ENCODE data around the gene SIN3A. TPM values are rescaled to one million over a fixed set of nuclear protein-coding genes. Genes with fewer than 3 reads are reported as not detected.
A peak's percentile ranks its signal among the peaks of the same experiment; 100 is the strongest.

The SIN3A gene
- total RNA-seq, 1 experiment from 2014 or later: 45.5 TPM

DNA sequence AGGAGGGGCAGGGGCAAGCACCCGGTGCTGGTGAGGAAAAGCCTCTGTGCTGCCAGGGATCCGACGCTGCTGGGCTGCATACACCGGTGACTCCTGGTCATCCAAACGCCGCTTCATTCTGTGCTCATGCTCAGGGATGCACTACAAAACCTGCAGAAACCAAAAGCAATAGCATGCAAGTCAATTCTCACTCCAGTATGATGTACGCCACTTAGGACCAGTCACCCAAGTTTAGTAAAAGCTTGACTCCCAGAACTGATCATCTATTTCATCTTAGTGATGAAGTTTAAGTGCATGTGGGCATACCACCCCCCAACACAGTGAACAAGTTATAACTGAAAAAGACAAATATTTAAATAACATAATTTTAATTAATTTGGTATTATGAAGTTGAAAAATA, 21.2 kb downstream of the SIN3A start:
- no TSS peak for BruUV-seq (replicated peaks)
- POLR2A ChIA-PET: interaction anchor here (1.1 to 2.0 kb wide), 2 partner anchors 14 to 23 kb away, joined by 3 to 9 read pairs; no protein-coding TSS in a partner anchor
- Mint-ChIP-seq H3K4me1 (ENCODE audit: insufficient read depth, unreplicated experiment) (peaks cover 7% of the 10 kb centered on the region), H3K9me3 (ENCODE audit: unreplicated experiment) (no peaks in the 10 kb centered on the region), H3K36me3 (ENCODE audit: insufficient read depth, unreplicated experiment) (peaks cover 65% of the 10 kb centered on the region), H3K27ac (ENCODE audit: low read depth, unreplicated experiment) (no peak overlapping the region), H3K4me3 (ENCODE audit: unreplicated experiment) (no peak overlapping the region), H3K27me3 (ENCODE audit: insufficient read depth, unreplicated experiment) (no peaks in the 10 kb centered on the region)
- CTCF ChIA-PET: no interaction called here
- TF ChIP-seq CTCF (IDR thresholded peaks at IDR 0.05; ENCODE audit: unreplicated experiment): no peak
- DNase-seq (ENCODE audit: unreplicated experiment): no peak
- intact Hi-C loops (cut with micrococcal nuclease): no loop called here

- H3K9me3 Mint-ChIP-seq (ENCODE audit: unreplicated experiment): no peaks in the 10 kb centered on the region
- CTCF ChIA-PET: no interaction called here
- no peaks in the 10 kb centered on the region for H3K27me3 Mint-ChIP-seq (ENCODE audit: insufficient read depth, unreplicated experiment)
- POLR2A ChIA-PET: interaction anchor here (1.5 kb wide), 1 partner anchor 24 kb away, joined by 4 read pairs; the partner anchor contains the start of gene SIN3A
- H3K4me1 Mint-ChIP-seq (ENCODE audit: insufficient read depth, unreplicated experiment): no peaks in the 10 kb centered on the region
- BruUV-seq (replicated peaks): no TSS peak
- no peak for TF ChIP-seq CTCF (IDR thresholded peaks at IDR 0.05; ENCODE audit: unreplicated experiment)
- H3K4me3 Mint-ChIP-seq (ENCODE audit: unreplicated experiment): no peak overlapping the region
- DNase-seq (ENCODE audit: unreplicated experiment): no peak
- peaks cover 70% of the 10 kb centered on the region for H3K36me3 Mint-ChIP-seq (ENCODE audit: insufficient read depth, unreplicated experiment)
- intact Hi-C loops (cut with micrococcal nuclease): no loop called here
- H3K27ac Mint-ChIP-seq (ENCODE audit: low read depth, unreplicated experiment): no peak overlapping the region
Observed at GRCh38 chr15:75428152-75428551, 23.3 kb downstream of the SIN3A start.

DNA sequence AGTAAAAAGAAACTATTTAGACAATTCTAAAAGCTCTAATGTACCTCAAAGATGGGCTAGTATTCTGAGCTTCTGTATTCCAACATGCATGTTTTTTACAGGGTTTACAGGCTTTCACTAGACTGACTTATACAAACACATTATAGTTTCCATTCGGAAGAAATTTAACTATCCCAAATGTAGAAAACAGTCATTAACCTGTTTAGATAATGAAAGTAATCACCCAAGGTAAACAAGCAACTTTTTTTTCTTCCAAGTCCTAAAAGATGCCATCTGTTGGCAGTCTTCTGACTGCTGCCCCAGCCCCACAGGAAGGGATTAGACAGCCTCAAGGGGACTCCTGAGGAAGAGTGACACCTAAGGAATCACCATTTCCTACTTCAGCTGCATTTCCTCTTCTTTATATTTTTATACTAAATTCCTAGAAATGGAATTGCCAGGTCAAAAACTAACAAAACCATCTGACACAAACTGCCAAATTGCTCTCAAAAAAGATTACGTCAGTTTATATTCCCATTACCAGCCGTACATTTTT, 25.5 kb downstream of the SIN3A start:
- no peak for TF ChIP-seq CTCF (IDR thresholded peaks at IDR 0.05; ENCODE audit: unreplicated experiment)
- POLR2A ChIA-PET: interaction anchor here (0.9 kb wide), 1 partner anchor 18 kb away, joined by 5 read pairs; no protein-coding TSS in a partner anchor
- intact Hi-C loops (cut with micrococcal nuclease): no loop called here
- no peak for DNase-seq (ENCODE audit: unreplicated experiment)
- CTCF ChIA-PET: interaction anchor here (1.4 kb wide), 1 partner anchor 14 kb away, joined by 3 read pairs; no protein-coding TSS in a partner anchor
- H3K27ac Mint-ChIP-seq (ENCODE audit: low read depth, unreplicated experiment): peak overlapping the region; percentile 23
- H3K27me3 Mint-ChIP-seq (ENCODE audit: insufficient read depth, unreplicated experiment): no peaks in the 10 kb centered on the region
- H3K4me1 Mint-ChIP-seq (ENCODE audit: insufficient read depth, unreplicated experiment): no peaks in the 10 kb centered on the region
- no TSS peak for BruUV-seq (replicated peaks)
- H3K9me3 Mint-ChIP-seq (ENCODE audit: unreplicated experiment): no peaks in the 10 kb centered on the region
- no peak overlapping the region for H3K4me3 Mint-ChIP-seq (ENCODE audit: unreplicated experiment)
- peaks cover 87% of the 10 kb centered on the region for H3K36me3 Mint-ChIP-seq (ENCODE audit: insufficient read depth, unreplicated experiment)

- no TSS peak for BruUV-seq (replicated peaks)
- no peaks in the 10 kb centered on the region for H3K27me3 Mint-ChIP-seq (ENCODE audit: insufficient read depth, unreplicated experiment)
- intact Hi-C loops (cut with micrococcal nuclease): no loop called here
- ChIA-PET POLR2A (interaction anchor here (0.7 to 2.5 kb wide), 4 partner anchors 10 to 395 kb away, joined by 3 to 7 read pairs (median 6); partner anchors contain the start of gene MAN2C1), CTCF (interaction anchor here (0.5 to 1.0 kb wide), 2 partner anchors 21 to 29 kb away, joined by 3 read pairs; no protein-coding TSS in a partner anchor)
- H3K4me3 Mint-ChIP-seq (ENCODE audit: unreplicated experiment): no peak overlapping the region
- no peak overlapping the region for H3K27ac Mint-ChIP-seq (ENCODE audit: low read depth, unreplicated experiment)
- no peaks in the 10 kb centered on the region for H3K9me3 Mint-ChIP-seq (ENCODE audit: unreplicated experiment)
- DNase-seq (ENCODE audit: unreplicated experiment): no peak
- H3K4me1 Mint-ChIP-seq (ENCODE audit: insufficient read depth, unreplicated experiment): no peaks in the 10 kb centered on the region
- peaks cover 79% of the 10 kb centered on the region for H3K36me3 Mint-ChIP-seq (ENCODE audit: insufficient read depth, unreplicated experiment)
- no peak for TF ChIP-seq CTCF (IDR thresholded peaks at IDR 0.05; ENCODE audit: unreplicated experiment)
Observed at GRCh38 chr15:75422554-75422953, 28.9 kb downstream of the SIN3A start.

Data from MCF 10A (cell line).